ENCODE data around the gene DAB2IP.
A peak's percentile ranks its signal among the peaks of the same experiment; 100 is the strongest.

DAB2IP gene

DNA sequence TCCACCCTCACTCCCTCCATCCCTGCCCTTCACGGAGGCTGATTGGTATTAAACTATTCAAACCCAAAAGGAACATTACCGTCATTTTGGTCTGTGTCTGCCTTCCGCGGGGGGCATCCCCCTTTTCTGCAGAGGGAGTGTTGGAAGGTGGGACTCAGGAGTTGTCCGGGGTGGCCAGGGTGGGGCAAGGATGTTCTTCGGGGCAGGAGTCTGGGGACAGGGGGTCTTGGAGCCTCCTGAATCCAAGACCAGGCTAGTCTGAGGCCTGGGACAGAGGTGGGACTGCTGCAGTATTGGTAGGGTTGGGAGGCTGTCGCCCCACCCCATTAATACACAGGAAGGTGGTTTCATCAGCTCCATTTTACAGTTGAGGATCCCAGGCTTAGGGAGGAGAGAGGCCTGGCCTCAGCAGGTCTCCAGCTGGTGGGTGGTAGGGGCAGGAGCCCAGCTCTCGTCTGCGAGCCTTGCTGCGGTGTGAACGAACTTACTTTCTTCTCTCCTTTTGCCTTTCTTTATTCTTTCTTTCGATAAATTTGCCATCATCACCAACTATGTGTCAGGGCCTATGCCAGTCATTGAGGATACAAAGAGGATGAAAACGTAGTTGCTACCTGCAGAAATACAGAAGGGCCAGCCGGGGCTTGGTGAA, 33.8 kb downstream of the DAB2IP start:
- DNase-seq (ENCODE audit: low spot score): no peak

DNA sequence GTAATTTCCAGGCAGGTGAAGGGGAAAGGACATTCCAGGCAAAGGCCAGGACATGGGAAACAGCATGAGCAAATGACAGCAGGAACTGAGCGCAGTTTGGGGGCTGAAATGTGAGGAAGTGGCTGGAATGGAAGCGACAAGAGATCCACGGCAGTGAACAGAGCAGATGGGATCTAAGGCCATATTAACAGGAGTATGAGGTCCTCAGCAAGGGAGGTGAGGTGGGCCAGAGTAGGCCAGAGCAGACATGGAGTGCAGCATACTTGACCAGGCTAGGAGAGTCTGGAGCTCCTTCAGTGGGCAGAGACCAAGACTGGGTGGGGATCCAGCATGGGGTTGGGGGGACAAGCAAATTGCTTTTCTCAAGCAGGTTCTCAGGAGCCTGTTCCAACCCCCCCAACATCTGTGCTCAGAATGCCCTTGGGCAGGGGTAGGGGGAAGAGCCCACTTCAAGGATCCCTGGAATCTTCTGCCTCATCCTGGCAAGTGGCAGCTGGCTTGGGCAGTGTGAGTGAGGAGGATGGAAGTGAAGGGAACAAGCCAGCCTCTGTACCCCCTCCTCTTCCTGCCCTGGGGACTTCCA, 34.5 kb downstream of the DAB2IP start:
- no peak for DNase-seq (ENCODE audit: low spot score)

DNA sequence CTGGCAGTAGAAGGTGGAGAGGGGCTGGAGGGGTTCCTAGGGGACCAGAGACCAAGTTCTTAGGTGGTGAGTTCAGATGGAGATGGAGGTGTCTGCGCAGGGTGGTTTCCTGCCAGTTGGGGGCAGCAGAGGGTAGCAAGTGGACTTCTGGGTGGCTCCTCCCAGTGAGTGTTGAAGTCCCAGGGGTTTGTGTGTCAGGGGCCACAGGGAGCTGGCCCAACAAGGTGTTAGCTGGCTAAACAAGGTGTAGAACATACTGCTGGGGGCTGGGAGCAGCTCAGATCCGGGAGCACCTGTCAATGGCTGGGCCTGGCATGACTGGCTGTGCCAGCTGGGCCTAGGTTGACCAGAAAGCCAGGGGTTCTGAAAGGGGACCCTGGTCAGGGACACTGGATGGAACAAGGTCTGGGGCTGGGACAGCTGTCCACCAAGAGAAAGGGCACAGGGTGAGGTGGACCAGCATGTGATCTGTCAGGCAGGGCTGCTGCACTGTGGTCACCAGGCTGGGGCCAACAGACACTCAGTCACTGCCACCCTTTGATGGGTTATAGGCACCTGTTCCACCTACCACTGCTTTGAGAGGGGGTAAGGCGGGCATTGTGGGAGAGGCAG, 35.6 kb downstream of the DAB2IP start:
- peak; percentile 82 for DNase-seq (ENCODE audit: low spot score)

DNA sequence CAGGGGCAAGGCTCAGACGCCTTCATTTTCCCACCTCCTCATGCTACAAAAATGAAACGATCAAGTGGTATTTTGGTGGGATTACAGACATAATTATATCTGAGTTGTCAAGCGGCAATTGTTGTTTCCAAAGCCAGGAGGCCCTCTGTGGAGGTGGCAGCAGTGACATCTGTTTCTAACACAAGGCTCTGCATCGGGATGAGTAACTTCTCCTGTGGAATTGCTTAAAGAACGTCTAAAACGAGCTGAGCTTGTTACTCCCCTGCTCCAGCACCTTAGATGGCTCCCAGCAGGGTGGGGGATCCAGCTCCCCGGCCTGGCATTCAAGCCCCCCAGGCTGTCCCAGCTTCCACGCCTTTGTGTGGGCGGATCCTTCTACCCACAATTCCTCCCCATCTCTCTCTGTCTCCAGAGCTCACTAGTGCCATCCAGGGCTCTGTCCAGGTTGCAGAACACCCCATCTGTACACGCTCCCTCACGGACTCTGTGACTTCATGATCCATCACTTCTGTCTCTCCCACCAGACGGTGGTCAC, 36.8 kb downstream of the DAB2IP start:
- DNase-seq (ENCODE audit: low spot score): peak; percentile 56

DNA sequence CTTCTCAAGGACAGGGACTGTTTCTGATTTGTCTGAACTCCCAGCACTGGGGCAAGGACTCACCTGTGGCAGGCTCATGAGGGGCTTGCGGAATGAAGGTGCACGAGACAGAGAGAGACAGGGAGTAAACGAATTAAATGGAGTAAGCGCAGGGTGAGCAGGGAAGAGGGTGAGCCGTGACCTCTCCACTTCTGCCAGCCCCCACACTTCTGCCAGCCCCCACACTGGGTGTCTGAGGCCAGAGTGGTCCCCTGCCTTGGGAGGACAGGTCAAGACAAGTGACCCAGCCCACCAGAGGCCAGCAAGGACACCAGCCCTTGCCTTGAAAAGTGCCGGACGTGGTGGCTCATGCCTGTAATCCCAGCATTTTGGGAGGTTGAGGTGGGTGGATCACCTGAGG, 37.2 kb downstream of the DAB2IP start:
- DNase-seq (ENCODE audit: low spot score): no peak

DNA sequence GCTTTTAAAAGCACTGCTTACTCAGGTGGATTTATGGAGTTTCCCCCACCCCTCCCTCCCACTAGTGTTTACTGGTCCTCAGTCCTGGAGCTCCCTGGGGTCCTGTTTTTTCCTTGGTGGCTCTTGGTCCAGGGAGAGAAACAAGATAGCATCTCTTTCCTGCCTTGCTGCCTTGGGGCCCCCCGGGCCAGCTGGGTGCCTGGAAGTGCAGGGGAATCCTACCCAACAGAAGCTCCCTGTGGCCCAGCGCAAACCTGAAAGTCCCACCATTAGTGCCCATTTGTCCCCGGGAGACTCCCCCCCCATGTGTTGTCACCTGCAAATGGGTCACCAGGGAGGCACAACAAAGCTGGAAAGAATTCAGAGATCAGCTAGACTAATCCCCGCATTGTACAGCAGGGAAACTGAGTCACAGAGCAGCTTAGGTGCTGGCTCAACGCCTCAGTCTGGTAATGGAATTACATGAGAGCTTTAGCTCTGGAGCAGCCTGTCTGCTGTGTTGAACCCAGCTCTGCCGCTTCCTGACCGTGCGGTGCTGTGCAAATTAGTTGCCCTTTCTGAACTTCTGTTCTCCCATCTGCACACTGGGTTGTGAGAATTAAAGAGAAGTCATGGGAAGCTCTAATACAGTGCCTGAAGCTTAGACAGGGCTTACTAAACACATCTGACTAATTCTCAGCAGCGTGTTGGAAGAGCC, 38.2 kb downstream of the DAB2IP start:
- DNase-seq (ENCODE audit: low spot score): no peak

DNA sequence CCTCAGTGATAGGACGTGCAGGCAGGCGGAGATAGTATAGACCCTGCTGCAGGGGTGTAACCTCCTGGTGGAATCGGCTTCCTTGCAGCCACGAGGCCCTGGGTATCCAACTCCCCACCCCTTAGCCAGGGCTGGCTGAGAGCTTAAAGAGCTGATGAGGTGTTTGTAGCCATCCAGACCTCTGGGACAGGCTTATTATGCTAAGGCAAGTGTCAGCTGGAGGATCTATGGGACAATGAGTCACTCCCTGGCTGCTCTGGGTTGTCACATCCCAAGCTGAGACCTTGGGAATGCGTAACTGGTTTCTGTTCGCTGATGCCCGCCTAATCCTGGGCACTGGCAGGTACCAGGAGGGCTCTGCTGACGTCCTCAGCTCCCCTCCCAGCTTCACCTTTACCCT, 38.9 kb downstream of the DAB2IP start:
- no peak for DNase-seq (ENCODE audit: low spot score)

DNA sequence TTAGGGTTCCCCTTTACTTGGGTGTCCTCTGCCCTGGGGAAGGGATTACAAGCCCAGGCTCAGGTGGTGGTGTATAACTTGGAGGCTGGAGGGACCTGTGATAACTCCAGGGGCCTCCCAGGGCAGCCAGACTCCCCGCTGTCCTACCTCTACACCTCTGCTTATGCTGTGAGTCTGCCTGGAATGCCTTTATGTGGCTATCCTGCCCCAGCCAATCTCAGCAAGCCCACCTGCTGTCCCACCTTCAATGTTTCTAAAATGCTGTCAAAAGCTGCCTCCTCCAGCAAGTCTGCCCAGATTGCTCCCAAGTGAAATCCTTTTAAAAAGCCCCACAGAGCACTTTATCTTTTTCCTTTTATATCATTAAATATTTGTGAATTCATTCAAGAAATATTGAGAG, 39.3 kb downstream of the DAB2IP start:
- no peak for DNase-seq (ENCODE audit: low spot score)

DNA sequence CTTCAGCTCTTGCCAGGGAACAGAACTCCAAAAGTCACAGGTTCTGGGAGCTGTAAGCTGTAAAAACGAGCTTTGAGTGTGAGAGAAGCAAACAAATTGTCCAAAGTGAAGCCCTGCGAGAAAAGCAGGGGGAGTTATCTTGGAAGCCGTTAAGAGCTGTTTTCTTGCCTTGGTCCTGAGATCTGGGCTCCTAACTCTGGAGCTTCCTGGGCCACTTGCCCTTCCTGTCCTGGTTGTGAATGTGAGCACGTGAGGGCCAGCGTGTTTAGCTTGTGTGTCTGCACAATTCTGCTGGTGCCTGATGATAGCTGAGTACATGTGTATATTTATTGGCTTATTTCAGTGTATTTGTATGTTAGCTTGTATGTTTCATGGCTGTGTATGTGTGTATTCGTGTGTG, 40.5 kb downstream of the DAB2IP start:
- DNase-seq (ENCODE audit: low spot score): no peak

DNA sequence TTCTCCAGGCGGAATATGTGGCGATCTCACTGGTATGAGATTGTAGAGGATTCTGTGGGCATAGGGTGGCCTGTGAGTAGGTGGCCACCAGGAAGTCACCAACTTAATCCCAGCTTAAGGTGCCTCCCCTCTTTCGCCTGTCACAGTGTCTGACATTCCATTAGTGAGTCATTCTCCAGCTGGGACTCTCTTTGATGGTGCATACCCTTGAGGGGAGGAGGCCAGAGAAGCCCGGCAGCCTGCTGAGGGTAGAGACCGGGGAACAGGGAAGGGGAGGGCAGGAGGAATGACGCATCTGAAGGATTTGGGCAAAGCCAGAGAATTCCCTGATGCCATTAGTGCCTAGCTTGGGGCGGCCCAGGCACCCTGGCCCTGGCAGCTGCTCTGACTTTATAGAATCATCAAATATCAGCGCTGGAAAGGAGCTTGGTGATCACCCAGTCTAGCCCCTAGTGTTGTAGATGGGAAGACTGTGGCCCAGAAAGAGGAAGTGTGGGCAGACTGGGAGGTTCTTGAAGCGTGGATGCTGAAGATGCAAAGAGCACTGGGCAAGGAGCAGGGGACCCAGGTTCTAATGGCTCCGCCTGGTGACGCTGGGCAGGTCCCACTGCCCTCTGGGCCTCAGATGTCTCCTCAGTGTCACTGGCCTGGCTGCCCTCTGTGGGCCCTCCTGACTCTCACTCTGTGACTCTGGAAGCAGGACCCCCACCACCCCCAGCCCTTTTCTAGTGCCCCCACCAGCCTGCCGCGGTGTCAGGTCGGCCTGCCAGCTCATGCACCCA, 41.4 kb downstream of the DAB2IP start:
- DNase-seq (ENCODE audit: low spot score): no peak

DNA sequence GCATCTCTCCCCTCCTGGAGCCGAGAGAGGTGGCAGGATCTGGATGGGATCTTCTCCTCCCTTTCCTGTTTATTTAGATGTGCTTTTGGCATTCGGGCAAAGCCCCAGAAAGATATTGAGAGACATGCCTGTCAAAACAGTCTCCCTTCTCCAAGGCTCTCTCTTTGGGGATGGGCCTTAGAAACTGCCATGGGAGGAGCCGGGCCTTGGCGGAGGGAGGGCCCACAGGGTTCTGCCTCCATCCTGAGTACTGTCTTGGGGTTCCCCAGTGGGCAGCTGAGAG, 41.9 kb downstream of the DAB2IP start:
- DNase-seq (ENCODE audit: low spot score): no peak

DNA sequence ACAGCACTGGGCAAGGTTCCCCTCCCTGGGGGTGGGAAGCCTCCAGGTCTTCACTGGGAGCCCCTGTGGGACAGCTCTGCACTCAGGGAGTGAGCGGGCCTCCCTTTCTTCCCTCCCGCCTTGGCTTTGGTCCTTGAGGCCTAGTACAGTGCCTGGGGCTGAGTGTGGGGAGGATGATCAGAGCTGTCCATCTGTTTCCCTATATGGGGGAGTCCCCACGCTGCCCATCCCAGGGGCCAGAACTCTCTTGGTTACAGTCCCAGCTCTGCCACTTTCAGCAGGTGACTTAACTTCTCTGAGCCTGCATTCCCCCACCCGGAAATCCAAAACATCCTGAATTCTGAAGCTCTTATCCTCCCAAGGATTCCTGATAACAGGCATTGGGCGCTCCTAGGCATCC, 42.6 kb downstream of the DAB2IP start:
- no peak for DNase-seq (ENCODE audit: low spot score)

DNA sequence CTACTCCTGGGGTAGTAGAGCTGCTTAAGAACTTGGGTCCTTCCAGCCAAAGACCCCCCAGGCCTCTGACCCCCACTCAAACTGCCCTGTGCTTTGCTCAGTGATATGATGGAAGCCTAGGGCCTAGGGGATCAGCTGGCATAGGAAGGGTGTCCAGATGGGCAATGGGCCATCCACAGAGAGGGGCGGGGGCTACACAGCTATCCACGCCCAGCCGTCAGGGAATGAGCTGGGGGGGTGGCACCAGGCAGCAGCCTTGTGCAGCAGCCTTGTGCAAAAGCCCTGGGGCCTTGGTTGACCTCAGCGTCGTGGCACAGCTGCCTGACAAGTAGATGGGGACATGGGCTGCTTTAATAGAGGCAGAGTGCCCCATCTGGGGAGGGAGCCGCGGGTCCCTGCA, 43.2 kb downstream of the DAB2IP start:
- DNase-seq (ENCODE audit: low spot score): no peak

DNA sequence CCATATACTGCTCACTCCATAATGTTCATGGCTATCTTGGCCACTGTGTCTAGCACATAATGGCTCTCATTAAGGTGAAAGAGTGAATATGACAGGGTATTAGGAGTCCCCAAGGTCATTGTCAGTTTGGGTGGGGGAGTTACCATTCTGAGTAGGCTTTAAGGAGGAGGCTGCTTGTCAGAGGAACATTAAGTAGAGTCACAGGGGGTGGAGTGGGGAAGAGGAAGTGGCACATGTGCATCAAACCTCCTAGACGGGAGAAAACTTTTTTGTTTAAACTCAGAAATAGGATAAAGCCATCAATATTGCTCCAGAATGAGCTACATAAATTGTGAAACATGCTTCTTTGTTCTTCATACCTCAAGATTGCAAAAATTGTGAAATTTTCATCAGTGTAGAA, 45.5 kb downstream of the DAB2IP start:
- no peak for DNase-seq (ENCODE audit: low spot score)

DNA sequence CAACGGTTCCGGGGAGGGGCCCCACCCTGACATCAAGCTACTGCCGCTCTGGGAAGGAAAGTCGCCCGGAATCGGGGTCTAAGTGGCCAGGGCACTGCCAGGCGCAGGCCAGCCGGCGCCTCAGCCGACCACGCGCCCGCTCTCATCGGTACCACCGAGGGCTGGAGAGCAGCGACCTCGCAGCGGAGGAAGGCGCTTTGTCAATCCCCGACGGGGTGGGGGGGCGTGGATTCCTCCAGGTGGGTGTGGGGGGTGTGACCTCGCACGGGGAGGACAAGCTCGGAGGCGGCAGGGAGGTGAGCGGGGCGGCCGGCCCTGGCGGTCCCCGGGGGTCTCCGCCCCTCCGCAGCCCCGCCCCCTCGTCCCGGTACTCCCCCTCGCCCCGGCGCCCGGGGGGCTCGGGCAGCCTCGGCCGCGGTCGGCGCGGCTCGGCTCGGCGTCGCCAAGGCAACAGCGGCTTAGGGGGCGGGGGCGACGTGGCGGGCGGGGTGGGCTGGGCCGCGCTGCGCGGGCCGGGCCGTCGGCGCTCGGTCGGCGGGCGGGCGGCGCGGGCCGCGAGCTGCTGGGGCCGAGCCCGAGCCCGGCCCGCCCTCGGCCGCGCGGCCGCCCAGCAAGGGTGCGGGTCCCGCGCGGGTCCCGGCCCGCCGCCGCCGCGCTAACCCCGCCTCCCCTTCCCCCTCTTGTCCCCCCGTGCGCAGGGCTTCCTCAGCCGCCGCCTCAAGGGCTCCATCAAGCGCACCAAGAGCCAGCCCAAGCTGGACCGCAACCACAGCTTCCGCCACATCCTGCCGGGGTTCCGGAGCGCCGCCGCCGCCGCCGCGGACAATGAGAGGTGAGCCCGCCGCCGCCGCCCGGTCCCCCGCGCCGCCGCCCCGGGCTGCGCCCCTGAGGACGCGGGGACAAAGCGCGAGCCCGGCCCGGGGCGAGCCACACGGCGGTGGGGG, 47.5 kb downstream of the DAB2IP start:
- no peak for DNase-seq (ENCODE audit: low spot score)

DNA sequence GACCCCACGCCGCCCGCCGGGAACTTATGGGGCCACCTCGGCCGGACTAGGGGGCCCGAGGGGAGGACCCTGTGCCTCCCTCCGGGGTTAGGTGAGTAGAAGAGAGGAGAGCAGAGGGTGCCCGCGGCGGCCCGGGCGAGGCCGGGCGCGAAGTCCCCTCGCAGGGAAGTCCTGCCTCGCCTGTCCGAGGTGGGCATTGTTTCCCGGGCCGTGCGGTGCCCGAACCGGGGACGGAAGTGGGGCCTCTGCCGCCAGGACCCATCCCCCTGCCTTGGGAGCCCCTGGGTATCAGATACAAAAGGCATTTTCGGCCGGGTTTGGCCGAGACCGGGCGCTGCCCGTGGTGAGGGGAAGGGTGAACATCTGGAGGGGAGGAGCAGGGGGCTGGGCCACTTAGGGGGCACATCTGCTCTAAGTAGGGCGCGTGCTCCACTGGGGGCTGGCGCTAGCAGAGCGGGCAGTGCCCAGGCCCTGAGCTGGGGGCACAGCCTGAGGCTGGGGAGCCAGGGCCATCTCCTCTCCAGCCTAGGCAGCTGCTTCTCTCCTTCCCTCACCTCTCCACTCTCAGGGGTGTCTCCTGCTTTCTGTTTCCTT, 48.2 kb downstream of the DAB2IP start:
- no peak for DNase-seq (ENCODE audit: low spot score)

DNA sequence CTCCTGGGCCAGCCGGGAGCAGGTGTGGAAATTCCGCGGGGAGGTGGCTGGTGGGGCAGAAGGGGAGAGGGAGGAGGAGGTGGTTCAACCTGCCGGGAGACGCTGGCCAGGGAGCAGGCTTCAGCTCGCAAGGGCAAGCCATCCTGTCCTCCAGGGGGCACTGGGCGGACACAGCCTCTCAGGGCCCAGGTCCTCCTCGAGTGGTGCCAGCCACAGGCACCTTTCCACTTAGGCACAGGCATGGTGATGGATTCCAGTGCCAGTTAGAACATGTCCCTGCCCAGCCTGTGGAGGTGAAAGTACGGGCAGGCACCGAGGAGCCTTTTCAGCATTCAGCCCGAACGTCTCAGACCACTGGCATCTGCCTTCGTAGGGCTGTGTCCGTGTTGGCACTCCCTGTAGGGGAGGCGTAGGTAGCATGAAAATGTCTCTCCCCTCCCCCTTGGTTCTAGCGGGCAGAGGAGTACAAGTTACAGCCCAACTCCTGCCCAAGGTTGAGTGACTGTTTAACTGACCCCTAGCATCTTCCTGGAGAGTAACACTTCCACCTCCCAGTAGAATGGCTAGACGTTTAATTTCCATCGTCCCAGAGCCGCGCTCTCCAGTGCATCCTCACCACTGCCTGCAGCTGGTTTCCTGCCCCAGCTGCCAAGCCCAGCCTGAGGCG, 48.9 kb downstream of the DAB2IP start:
- peak; percentile 52 for DNase-seq (ENCODE audit: low spot score)

DNA sequence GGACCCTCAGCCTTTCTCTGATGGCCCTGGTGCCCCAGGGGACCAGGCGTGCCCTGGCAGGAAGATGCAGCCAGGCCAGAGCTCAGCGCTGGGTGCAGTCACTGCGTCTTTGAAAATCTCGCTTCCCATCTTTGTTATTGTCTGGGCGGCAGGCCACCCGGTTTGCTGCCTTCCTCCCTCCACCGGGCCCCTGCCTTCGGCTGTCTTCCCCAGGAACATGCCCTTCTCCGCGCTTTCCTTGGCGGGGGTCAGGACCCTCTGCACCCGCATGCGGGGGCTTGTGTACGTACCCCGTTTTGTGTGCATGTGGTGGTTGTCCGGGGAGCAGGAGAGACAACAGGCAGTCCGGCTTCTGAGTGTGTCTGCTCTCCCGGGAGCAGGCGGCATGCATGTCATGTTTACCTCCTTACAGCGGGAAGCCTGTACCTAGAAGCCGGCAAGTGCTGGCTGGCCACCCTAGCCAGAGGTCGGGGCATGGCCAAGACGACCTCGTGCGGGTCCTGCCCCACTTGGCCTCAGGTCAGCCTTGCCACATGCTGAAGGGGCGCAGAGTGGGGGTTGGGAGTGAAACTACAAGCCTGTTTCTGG, 49.5 kb downstream of the DAB2IP start:
- no peak for DNase-seq (ENCODE audit: low spot score)

DNA sequence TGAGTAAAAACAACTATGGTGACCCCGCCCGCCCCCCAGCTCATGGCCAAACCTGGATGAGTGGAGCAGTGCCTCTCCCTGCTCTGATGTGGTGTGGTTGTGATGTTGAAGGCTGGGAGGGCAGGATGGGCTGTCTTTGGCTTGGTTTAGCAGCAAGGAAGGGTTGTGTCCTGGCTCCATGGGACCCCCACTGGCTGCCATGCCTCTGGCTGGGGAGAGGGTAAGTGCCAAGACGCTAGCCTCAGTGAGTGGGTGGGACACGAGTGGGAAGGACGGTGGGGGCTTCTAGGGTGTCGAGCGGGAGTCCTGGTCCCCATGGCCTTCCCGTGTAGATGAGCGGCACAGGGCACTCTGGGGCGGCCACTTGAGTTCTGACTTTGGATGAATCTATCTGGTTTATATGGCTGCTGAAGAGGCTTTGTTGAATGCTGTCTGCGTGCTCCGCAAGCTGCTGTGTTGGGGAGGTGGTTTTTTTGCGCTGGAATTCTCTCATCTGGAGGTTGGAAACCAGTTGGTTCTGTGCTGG, 50.4 kb downstream of the DAB2IP start:
- DNase-seq (ENCODE audit: low spot score): no peak
